Stimulated activated CD8-positive, alpha-beta memory T cell treated with anti-CD3 and anti-CD28 coated beads, Interleukin-2, amount 100 ng/mL, for 48 hours (primary cell): ENCODE results near the gene CCL4.
"Not testable (repeated sequence)": the region's sequence is repeated elsewhere in the genome, so short reads cannot be mapped to it uniquely, and the experiment has no call there.

ENCODE experiments used
- DNase-seq, 2 donors: peaks; one replicate each; pipeline ENCODE4 v3.0.0-alpha.2; 2020; ENCODE audit warnings: low read depth in 2 of 2

Gene CCL4

GRCh38 chr17:36103401-36103975, at the start of gene CCL4:
Gene CCL4 (plus strand): TSS chr17:36103827. CDS start chr17:36103906, 79 bp downstream.
- not testable (repeated sequence) for DNase-seq

GRCh38 chr17:36055171-36055570, 48.5 kb upstream of the CCL4 start:
- no peak for DNase-seq

GRCh38 chr17:36055921-36056520, 47.6 kb upstream of the CCL4 start:
- no peak for DNase-seq

- no peak for DNase-seq
Observed at GRCh38 chr17:36057911-36058310, 45.7 kb upstream of the CCL4 start.

GRCh38 chr17:36059406-36059805, 44.2 kb upstream of the CCL4 start:
- no peak for DNase-seq

GRCh38 chr17:36060816-36061215, 42.8 kb upstream of the CCL4 start:
- DNase-seq, result no peak

- no peak for DNase-seq
Observed at GRCh38 chr17:36063786-36064541, 39.7 kb upstream of the CCL4 start, which contains the start of gene CCL18. Gene CCL18 (plus strand): TSS chr17:36064272. CDS start chr17:36064343, 71 bp downstream.

- no peak for DNase-seq
Observed at GRCh38 chr17:36066365-36066985, 37.2 kb upstream of the CCL4 start.

GRCh38 chr17:36068524-36068923, 35.1 kb upstream of the CCL4 start:
- no peak for DNase-seq

GRCh38 chr17:36069136-36069535, 34.5 kb upstream of the CCL4 start:
- DNase-seq, result no peak

- DNase-seq, result no peak
Observed at GRCh38 chr17:36070427-36070826, 33.2 kb upstream of the CCL4 start.

GRCh38 chr17:36071751-36072150, 31.9 kb upstream of the CCL4 start:
- DNase-seq, result no peak

GRCh38 chr17:36072431-36073121, 31.1 kb upstream of the CCL4 start:
- peak; percentile 66 to 76 for DNase-seq

GRCh38 chr17:36074365-36074764, 29.3 kb upstream of the CCL4 start:
- DNase-seq, result no peak

- DNase-seq, result not testable (repeated sequence)
Observed at GRCh38 chr17:36081681-36082471, 21.8 kb upstream of the CCL4 start.

GRCh38 chr17:36082482-36083120, 21.0 kb upstream of the CCL4 start:
- not testable (repeated sequence) for DNase-seq

- not testable (repeated sequence) for DNase-seq
Observed at GRCh38 chr17:36083691-36084090, 19.9 kb upstream of the CCL4 start.

- no peak for DNase-seq
Observed at GRCh38 chr17:36085765-36086164, 17.9 kb upstream of the CCL4 start.

GRCh38 chr17:36086791-36087190, 16.8 kb upstream of the CCL4 start:
- no peak for DNase-seq

GRCh38 chr17:36087471-36087870, 16.2 kb upstream of the CCL4 start:
- DNase-seq, result not testable (repeated sequence)
